Measurements from ENCODE around the gene SLC16A7.

DNA sequence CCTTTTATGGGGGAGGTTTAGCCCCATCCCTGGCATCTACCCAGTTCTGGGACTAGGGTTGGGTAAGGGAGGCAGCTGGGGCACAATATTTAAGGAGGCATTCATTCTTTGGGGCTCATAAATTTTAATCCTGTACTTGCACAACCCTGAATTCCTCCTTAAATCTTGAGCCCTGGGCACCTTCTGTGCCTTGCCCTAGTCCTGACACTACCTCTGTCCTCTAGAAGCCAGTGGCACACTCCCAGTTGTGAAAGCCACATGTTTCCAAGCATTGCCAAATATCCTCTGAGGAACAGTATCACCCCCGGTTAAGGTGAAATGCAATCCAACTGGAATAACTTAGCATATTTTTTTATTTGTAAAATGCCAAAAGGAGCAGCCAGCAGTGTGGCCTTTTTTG lies 36.6 kb downstream of the SLC16A7 start:
- TF ChIP-seq, protein P1, sequence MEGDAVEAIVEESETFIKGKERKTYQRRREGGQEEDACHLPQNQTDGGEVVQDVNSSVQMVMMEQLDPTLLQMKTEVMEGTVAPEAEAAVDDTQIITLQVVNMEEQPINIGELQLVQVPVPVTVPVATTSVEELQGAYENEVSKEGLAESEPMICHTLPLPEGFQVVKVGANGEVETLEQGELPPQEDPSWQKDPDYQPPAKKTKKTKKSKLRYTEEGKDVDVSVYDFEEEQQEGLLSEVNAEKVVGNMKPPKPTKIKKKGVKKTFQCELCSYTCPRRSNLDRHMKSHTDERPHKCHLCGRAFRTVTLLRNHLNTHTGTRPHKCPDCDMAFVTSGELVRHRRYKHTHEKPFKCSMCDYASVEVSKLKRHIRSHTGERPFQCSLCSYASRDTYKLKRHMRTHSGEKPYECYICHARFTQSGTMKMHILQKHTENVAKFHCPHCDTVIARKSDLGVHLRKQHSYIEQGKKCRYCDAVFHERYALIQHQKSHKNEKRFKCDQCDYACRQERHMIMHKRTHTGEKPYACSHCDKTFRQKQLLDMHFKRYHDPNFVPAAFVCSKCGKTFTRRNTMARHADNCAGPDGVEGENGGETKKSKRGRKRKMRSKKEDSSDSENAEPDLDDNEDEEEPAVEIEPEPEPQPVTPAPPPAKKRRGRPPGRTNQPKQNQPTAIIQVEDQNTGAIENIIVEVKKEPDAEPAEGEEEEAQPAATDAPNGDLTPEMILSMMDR (IDR thresholded peaks at IDR 0.05) = no peak
- TF ChIP-seq ZFX (IDR thresholded peaks at IDR 0.05; ENCODE audit: borderline replicate concordance) = no peak

Measured in 22Rv1 (cell line).